ENCODE results near the gene CDH8. TPM values are rescaled to one million over a fixed set of nuclear protein-coding genes. Genes with fewer than 3 reads are reported as not detected.
A peak's percentile ranks its signal among the peaks of the same experiment; 100 is the strongest.
"Not testable (repeated sequence)": the region's sequence is repeated elsewhere in the genome, so short reads cannot be mapped to it uniquely, and the experiment has no call there.

Gene CDH8
- total RNA-seq, 1 experiment from 2014 or later, result 0.05 TPM

GRCh38 chr16:61834082-61834481, 202.2 kb downstream of the CDH8 start:
- no peak overlapping the region for H3K4me3 ChIP-seq
- H3K27me3 ChIP-seq (replicated peaks), result no peaks in the 10 kb centered on the region
- no peaks in the 10 kb centered on the region for H3K4me1 ChIP-seq (replicated peaks)
- peaks cover 2% of the 10 kb centered on the region; the same call in 1 of the 2 replicates for H3K9me3 ChIP-seq (replicated peaks)
- no peak overlapping the region for H3K27ac ChIP-seq
- no peak for DNase-seq (ENCODE audit: low read depth in 1 of 2, low spot score in 2 of 2)
- H3K36me3 ChIP-seq, result no peaks in the 10 kb centered on the region

GRCh38 chr16:61831351-61831917, 204.8 kb downstream of the CDH8 start:
- Histone ChIP-seq H3K27me3 (replicated peaks) (no peaks in the 10 kb centered on the region), H3K27ac (no peak overlapping the region), H3K4me3 (no peak overlapping the region), H3K4me1 (replicated peaks) (no peaks in the 10 kb centered on the region), H3K9me3 (replicated peaks) (peaks cover 3% of the 10 kb centered on the region; the same call in 1 of the 2 replicates), H3K36me3 (no peaks in the 10 kb centered on the region)
- no peak for DNase-seq (ENCODE audit: low read depth in 1 of 2, low spot score in 2 of 2)

DNA sequence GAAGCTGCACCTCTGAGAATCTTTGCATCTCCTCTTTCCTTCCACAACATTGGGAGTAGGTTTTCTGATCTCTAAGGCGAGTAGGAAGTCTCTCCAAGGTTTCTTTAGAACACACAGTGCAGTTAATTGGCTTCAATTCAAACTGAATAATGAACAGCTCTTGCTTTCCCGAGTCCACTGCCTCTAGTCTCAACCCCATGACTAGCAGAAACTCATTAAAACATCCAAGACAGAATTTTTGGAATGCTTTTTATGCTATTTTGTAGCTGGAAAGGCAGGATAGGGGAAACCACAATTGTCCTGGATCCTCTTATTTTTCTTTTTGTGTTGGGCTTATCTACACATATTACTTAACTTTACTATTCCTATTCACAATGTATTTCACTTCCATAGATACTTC, 206.6 kb downstream of the CDH8 start:
- no peak overlapping the region for H3K27ac ChIP-seq
- no peak for DNase-seq (ENCODE audit: low read depth in 1 of 2, low spot score in 2 of 2)
- H3K27me3 ChIP-seq (replicated peaks), result no peaks in the 10 kb centered on the region
- no peaks in the 10 kb centered on the region for H3K36me3 ChIP-seq
- H3K4me1 ChIP-seq (replicated peaks), result no peaks in the 10 kb centered on the region
- H3K9me3 ChIP-seq (replicated peaks), result peaks cover 3% of the 10 kb centered on the region; the same call in 1 of the 2 replicates
- H3K4me3 ChIP-seq, result no peak overlapping the region

DNA sequence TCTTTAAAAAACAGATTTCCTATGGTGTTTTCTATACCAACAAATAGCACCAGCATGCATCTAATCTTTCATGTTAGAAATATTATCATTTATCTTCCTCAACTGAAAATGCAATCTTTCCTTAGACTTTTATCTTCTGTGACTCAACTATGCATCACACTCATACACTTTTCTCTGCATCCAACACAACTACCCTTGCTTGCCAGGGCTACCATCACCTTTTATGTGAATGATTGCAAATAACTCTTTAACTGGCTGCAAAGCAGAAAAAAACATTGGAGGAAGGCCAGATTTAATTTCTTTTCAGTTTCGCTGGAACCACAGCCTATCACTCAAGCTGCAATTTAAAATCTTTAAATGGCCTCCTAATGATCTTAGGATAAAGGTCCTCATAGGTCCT, 212.9 kb downstream of the CDH8 start:
- Histone ChIP-seq H3K27me3 (replicated peaks) (no peaks in the 10 kb centered on the region), H3K4me1 (replicated peaks) (peaks cover 11% of the 10 kb centered on the region)

GRCh38 chr16:61820820-61821219, 215.4 kb downstream of the CDH8 start:
- H3K36me3 ChIP-seq, result no peaks in the 10 kb centered on the region
- H3K4me1 ChIP-seq (replicated peaks), result peaks cover 11% of the 10 kb centered on the region
- H3K4me3 ChIP-seq, result no peak overlapping the region
- no peaks in the 10 kb centered on the region for H3K27me3 ChIP-seq (replicated peaks)
- H3K9me3 ChIP-seq (replicated peaks), result no peaks in the 10 kb centered on the region
- no peak for DNase-seq (ENCODE audit: low read depth in 1 of 2, low spot score in 2 of 2)
- H3K27ac ChIP-seq, result peak overlapping the region; percentile 32

More for the DNA sequence above, 212.9 kb downstream of the CDH8 start:
- H3K9me3 ChIP-seq (replicated peaks), result no peaks in the 10 kb centered on the region
- no peak overlapping the region for H3K4me3 ChIP-seq
- no peaks in the 10 kb centered on the region for H3K36me3 ChIP-seq
- no peak overlapping the region for H3K27ac ChIP-seq
- no peak for DNase-seq (ENCODE audit: low read depth in 1 of 2, low spot score in 2 of 2)

DNA sequence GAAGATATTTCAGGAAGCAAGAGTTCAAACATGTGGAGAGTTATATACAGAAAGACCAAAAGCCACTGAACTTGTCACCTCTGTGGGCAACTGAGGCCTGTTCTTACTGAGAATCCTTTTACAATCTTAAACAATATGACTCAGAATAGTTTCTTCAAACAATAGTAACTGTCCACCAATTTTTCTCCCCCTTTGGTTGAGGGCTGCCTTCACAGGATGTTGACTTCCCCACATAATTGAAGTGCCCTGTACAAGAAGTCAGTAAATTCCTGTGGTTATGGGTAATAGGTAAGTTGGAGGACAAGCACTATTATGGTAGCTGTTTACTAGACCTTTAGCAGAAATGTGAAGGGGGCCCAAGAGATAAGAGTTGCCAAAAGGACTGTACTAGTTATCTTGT, 215.8 kb downstream of the CDH8 start:
- DNase-seq (ENCODE audit: low read depth in 1 of 2, low spot score in 2 of 2), result peak; percentile 34 to 52
- Histone ChIP-seq H3K27ac (peak overlapping the region; percentile 32), H3K4me3 (no peak overlapping the region), H3K4me1 (replicated peaks) (peaks cover 11% of the 10 kb centered on the region), H3K36me3 (no peaks in the 10 kb centered on the region), H3K27me3 (replicated peaks) (no peaks in the 10 kb centered on the region), H3K9me3 (replicated peaks) (no peaks in the 10 kb centered on the region)

- Histone ChIP-seq H3K36me3 (no peaks in the 10 kb centered on the region), H3K9me3 (replicated peaks) (no peaks in the 10 kb centered on the region), H3K27ac (no peak overlapping the region), H3K27me3 (replicated peaks) (no peaks in the 10 kb centered on the region), H3K4me1 (replicated peaks) (peaks cover 11% of the 10 kb centered on the region), H3K4me3 (no peak overlapping the region)
- DNase-seq (ENCODE audit: low read depth in 1 of 2, low spot score in 2 of 2), result no peak
Observed at GRCh38 chr16:61818850-61819249, 217.4 kb downstream of the CDH8 start.

- no peak overlapping the region for H3K4me3 ChIP-seq
- no peaks in the 10 kb centered on the region for H3K27me3 ChIP-seq (replicated peaks)
- no peak overlapping the region for H3K27ac ChIP-seq
- H3K9me3 ChIP-seq (replicated peaks), result no peaks in the 10 kb centered on the region
- H3K36me3 ChIP-seq, result no peaks in the 10 kb centered on the region
- H3K4me1 ChIP-seq (replicated peaks), result peaks cover 11% of the 10 kb centered on the region
- DNase-seq (ENCODE audit: low read depth in 1 of 2, low spot score in 2 of 2), result no peak
Observed at GRCh38 chr16:61817583-61818278, 218.5 kb downstream of the CDH8 start.

DNA sequence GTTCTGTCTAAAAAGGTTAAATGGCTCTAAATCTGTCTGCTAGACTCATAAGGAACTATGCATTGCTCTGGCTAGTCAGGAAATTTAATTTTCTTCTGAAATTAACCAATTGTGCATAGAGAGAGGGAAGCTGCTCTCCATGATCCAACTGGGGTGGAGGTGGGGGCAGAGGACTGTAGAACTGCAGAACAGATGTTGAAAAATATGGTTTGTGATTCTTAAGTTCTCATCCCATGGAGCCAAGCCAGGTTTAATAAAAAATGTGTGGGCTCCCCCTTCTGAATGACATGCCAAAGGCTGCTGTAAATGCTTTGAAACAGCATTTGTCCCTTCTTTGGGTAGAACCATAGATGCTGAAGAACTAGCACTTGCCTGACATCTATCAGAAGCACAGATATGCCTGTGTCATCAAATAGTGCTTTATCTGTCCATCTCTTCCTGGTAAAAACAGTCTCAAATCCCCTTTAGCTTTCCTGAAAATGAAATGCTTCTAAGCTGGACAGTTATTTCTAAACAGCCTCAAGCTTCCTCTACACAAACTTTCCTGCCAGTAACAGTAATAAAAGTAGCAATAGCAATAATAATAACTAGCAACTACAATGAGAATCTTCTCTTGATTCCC, 221.4 kb downstream of the CDH8 start:
- no peaks in the 10 kb centered on the region for H3K9me3 ChIP-seq (replicated peaks)
- no peak overlapping the region for H3K27ac ChIP-seq
- H3K36me3 ChIP-seq, result no peaks in the 10 kb centered on the region
- H3K4me3 ChIP-seq, result no peak overlapping the region
- H3K27me3 ChIP-seq (replicated peaks), result no peaks in the 10 kb centered on the region
- peaks cover 3% of the 10 kb centered on the region for H3K4me1 ChIP-seq (replicated peaks)
- no peak for DNase-seq (ENCODE audit: low read depth in 1 of 2, low spot score in 2 of 2)

GRCh38 chr16:61813339-61813738, 222.9 kb downstream of the CDH8 start:
- H3K4me3 ChIP-seq, result no peak overlapping the region
- H3K27ac ChIP-seq, result no peak overlapping the region

GRCh38 chr16:61812251-61812650, 224.0 kb downstream of the CDH8 start:
- no peak overlapping the region for H3K4me3 ChIP-seq
- H3K27ac ChIP-seq, result no peak overlapping the region
- no peaks in the 10 kb centered on the region for H3K27me3 ChIP-seq (replicated peaks)
- H3K36me3 ChIP-seq, result no peaks in the 10 kb centered on the region
- no peaks in the 10 kb centered on the region for H3K9me3 ChIP-seq (replicated peaks)
- DNase-seq (ENCODE audit: low read depth in 1 of 2, low spot score in 2 of 2), result no peak
- H3K4me1 ChIP-seq (replicated peaks), result no peaks in the 10 kb centered on the region

More at GRCh38 chr16:61813339-61813738, 222.9 kb downstream of the CDH8 start:
- Histone ChIP-seq H3K27me3 (replicated peaks) (no peaks in the 10 kb centered on the region), H3K9me3 (replicated peaks) (no peaks in the 10 kb centered on the region), H3K36me3 (no peaks in the 10 kb centered on the region), H3K4me1 (replicated peaks) (no peaks in the 10 kb centered on the region)
- DNase-seq (ENCODE audit: low read depth in 1 of 2, low spot score in 2 of 2), result no peak

- Histone ChIP-seq H3K36me3 (no peaks in the 10 kb centered on the region), H3K4me1 (replicated peaks) (no peaks in the 10 kb centered on the region), H3K27me3 (replicated peaks) (no peaks in the 10 kb centered on the region), H3K4me3 (no peak overlapping the region), H3K9me3 (replicated peaks) (no peaks in the 10 kb centered on the region), H3K27ac (no peak overlapping the region)
- no peak for DNase-seq (ENCODE audit: low read depth in 1 of 2, low spot score in 2 of 2)
Observed at GRCh38 chr16:61807551-61807950, 228.7 kb downstream of the CDH8 start.

- H3K27me3 ChIP-seq (replicated peaks); DNase-seq (ENCODE audit: low read depth in 1 of 2, low spot score in 2 of 2); H3K9me3 ChIP-seq (replicated peaks); H3K27ac ChIP-seq; H3K4me1 ChIP-seq (replicated peaks); H3K4me3 ChIP-seq; H3K36me3 ChIP-seq: not testable (repeated sequence)
Observed at GRCh38 chr16:61801217-61801616, 235.0 kb downstream of the CDH8 start.

DNA sequence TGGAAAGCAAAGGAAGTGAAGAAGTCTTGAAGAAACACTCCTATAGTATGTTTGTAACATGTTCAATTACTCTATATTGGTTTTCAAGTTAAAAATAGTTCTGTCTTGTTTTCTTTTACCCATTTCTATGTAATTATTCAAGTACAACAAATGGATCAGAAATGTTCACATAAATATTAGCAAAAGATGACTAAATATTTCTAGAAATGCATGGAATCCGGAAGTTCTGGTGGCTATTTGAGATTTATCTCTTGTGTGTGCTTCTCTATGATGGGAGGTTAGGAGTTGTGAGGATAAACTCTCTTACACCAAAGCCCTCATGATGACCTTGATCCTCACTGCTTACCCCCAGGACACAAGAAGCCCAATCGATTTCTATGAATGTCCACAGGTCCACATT, 237.5 kb downstream of the CDH8 start:
- H3K9me3 ChIP-seq (replicated peaks), result no peaks in the 10 kb centered on the region
- peaks cover 7% of the 10 kb centered on the region; the same call in 1 of the 2 replicates for H3K4me1 ChIP-seq (replicated peaks)
- H3K27ac ChIP-seq, result no peak overlapping the region
- no peaks in the 10 kb centered on the region for H3K27me3 ChIP-seq (replicated peaks)
- H3K36me3 ChIP-seq, result no peaks in the 10 kb centered on the region
- DNase-seq (ENCODE audit: low read depth in 1 of 2, low spot score in 2 of 2), result no peak
- no peak overlapping the region for H3K4me3 ChIP-seq
